HepG2 (cell line): Measurements from ENCODE around the gene TALDO1. TPM values are rescaled to one million over a fixed set of nuclear protein-coding genes. Genes with fewer than 3 reads are reported as not detected.

Source experiments
- GFI1 ChIP-seq: sonication (generic); formaldehyde crosslinking; IDR thresholded peaks from 2 replicates; pipeline ENCODE4 v1.5.0; 2020; ENCODE audit warnings: missing genetic modification reagents, mild to moderate bottlenecking, borderline replicate concordance
- HHEX ChIP-seq: IDR thresholded peaks from 2 replicates; pipeline ENCODE4 v1.6.1; 2016; ENCODE audit warnings: control low read depth
- HMG20B ChIP-seq: conservative IDR thresholded peaks from 2 replicates; pipeline ENCODE4 v1.6.1; 2016; ENCODE audit warnings: missing genetic modification reagents, missing compliant biosample characterization
- KDM6A ChIP-seq: IDR thresholded peaks from 2 replicates; pipeline ENCODE4 v1.6.1; 2016; ENCODE audit warnings: low read depth
- NCOA1 ChIP-seq: sonication (generic); formaldehyde crosslinking; IDR thresholded peaks from 2 replicates; pipeline ENCODE4 v1.9.0; 2021; ENCODE audit warnings: missing genetic modification reagents
- SSRP1 ChIP-seq: IDR thresholded peaks from 2 replicates; pipeline ENCODE4 v1.6.1; 2016; ENCODE audit warnings: control low read depth
- STAG1 ChIP-seq: sonication (generic); formaldehyde crosslinking; IDR thresholded peaks from 2 replicates; pipeline ENCODE4 v1.4.0; 2020; ENCODE audit warnings: missing genetic modification reagents
- SUZ12 ChIP-seq: fragments of 150-350 bp; IDR thresholded peaks from 2 replicates; pipeline ENCODE4 v1.6.1; 2014; ENCODE audit warnings: low read depth, low read length
- TBP ChIP-seq: sonication (generic); formaldehyde crosslinking; IDR thresholded peaks from 2 replicates; pipeline ENCODE4 v1.5.0; 2020; ENCODE audit warnings: missing genetic modification reagents
- ZBTB7A ChIP-seq: sonication (generic); formaldehyde crosslinking; IDR thresholded peaks from 2 replicates; pipeline ENCODE4 v1.8.0; 2022; ENCODE audit warnings: mild to moderate bottlenecking, missing genetic modification reagents
- ZNF143 ChIP-seq: sonication (generic); formaldehyde crosslinking; IDR thresholded peaks from 2 replicates; pipeline ENCODE4 v1.4.0; 2020; ENCODE audit warnings: missing genetic modification reagents
- ZNF235 ChIP-seq: sonication (generic); formaldehyde crosslinking; IDR thresholded peaks from 2 replicates; pipeline ENCODE4 v1.8.1; 2023; ENCODE audit warnings: mild to moderate bottlenecking, missing genetic modification reagents, borderline replicate concordance
- ZNF329 ChIP-seq: sonication (generic); formaldehyde crosslinking; IDR thresholded peaks from 2 replicates; pipeline ENCODE4 v1.9.0; 2021; ENCODE audit warnings: low read depth, mild to moderate bottlenecking, missing genetic modification reagents
- ZNF451 ChIP-seq: sonication (generic); formaldehyde crosslinking; IDR thresholded peaks from 2 replicates; pipeline ENCODE4 v1.5.0; 2020; ENCODE audit warnings: mild to moderate bottlenecking, missing genetic modification reagents
- ZNF496 ChIP-seq: sonication (generic); formaldehyde crosslinking; IDR thresholded peaks from 2 replicates; pipeline ENCODE4 v1.8.1; 2023; ENCODE audit warnings: mild to moderate bottlenecking, moderate library complexity, missing genetic modification reagents; ENCODE audit not compliant: insufficient replicate concordance
- ZNF550 ChIP-seq: sonication (generic); formaldehyde crosslinking; IDR thresholded peaks from 2 replicates; pipeline ENCODE4 v1.4.0; 2020; ENCODE audit warnings: mild to moderate bottlenecking, missing genetic modification reagents, borderline replicate concordance
- ZNF564 ChIP-seq: sonication (generic); formaldehyde crosslinking; IDR thresholded peaks from 2 replicates; pipeline ENCODE4 v1.8.1; 2023; ENCODE audit warnings: mild to moderate bottlenecking, missing genetic modification reagents
- polyA plus RNA-seq, 8 experiments: library from polyadenylated mRNA; depleted of rRNA in 3 of 8; stranded (reverse) in 7 of 8; unstranded in 1 of 8; fragments of >200 nt; fragmentation: Illumina TruSeq in 4 of 8; extraction: Trizol in 4 of 8; gene quantifications; 2 replicates each; pipeline versions ENCODE4 v1.2.1 to v1.2.3, GENCODE V29; 2011 to 2016; ENCODE audit warnings: low read depth in 4 of 8, missing spikeins in 1 of 8, mixed read lengths in 1 of 8; ENCODE audit not compliant: insufficient read depth in 1 of 8
- total RNA-seq, 5 experiments: library from RNA; depleted of rRNA; stranded (reverse); fragments of >200 nt; fragmentation: Illumina TruSeq; extraction: Trizol; gene quantifications; 2 replicates each; pipeline ENCODE4 v1.2.3, GENCODE V29; 2016; ENCODE audit warnings: low read depth in 1 of 5
- TF ChIP-seq, protein P1 (sequence below): sonication (generic); formaldehyde crosslinking; IDR thresholded peaks from 2 replicates; pipeline ENCODE4 v1.4.0; 2020; ENCODE audit warnings: missing genetic modification reagents, mild to moderate bottlenecking, borderline replicate concordance
- TF ChIP-seq, protein P2 (sequence below): sonication (generic); formaldehyde crosslinking; conservative IDR thresholded peaks from 2 replicates; pipeline ENCODE4 v1.4.0; 2020; ENCODE audit warnings: missing genetic modification reagents
- TF ChIP-seq, protein P3 (sequence below): sonication (generic); formaldehyde crosslinking; IDR thresholded peaks from 2 replicates; pipeline ENCODE4 v1.4.0; 2020; ENCODE audit warnings: missing genetic modification reagents, borderline replicate concordance

The TALDO1 gene
- total and polyA plus RNA-seq, 2 of the 13 experiments (the other 11 are each of a cell fraction or from before 2014, with no cell fraction given) = 107 to 240 TPM

DNA sequence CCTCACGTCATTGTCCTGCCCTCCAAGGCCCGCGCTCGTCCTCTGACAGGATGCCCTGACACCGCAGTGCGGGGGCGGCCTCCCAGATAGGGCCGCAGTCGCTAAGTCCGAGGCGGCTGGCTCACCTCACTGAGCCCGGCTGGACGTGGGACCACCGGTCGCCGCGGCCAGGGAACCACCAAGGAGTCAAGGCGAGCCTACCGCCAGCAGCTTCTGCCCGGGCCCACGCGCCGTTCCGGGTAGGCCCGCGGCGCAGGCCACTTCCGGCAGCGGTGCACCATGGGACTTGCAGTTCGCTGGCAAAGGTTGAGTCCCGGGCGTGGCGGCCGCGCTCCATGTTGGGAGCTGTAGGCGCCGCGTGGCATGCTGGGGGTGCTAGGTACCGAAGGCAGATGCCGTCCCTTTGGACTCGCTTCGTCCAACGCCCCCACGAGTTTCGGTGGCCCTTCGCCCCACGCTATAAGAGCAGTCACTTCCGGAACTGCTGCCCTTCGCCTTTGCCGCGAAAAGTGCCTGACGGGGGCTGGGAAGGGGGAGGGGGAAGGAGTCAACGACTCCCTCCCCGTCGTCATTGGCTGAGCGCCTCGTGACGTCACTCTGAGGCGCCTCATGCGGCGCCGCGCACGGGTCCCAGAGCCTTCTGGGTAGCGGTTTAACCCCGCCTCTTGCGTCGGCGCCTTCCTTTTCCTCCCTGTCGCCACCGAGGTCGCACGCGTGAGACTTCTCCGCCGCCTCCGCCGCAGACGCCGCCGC lies 62.2 kb downstream of the TALDO1 start, which contains the start of gene RPLP2 (continued):
- TF ChIP-seq ZNF451 (CRISPR knock-in tag) = no peak
- no peak for TF ChIP-seq NCOA1 (CRISPR knock-in tag)
- TF ChIP-seq STAG1 (CRISPR knock-in tag) = no peak
- no peak for TF ChIP-seq TBP
- TF ChIP-seq ZNF550 (CRISPR knock-in tag) = peak; percentile 98; the same call in 1 of the 2 replicates
- peak; percentile 60 for TF ChIP-seq SUZ12
- no peak for TF ChIP-seq SSRP1 (CRISPR knock-in tag)
- TF ChIP-seq HMG20B (CRISPR knock-in tag) = no peak; the same call in 1 of the 2 replicates
- TF ChIP-seq ZNF329 (CRISPR knock-in tag) = peak; percentile 75; the same call in 1 of the 2 replicates
- TF ChIP-seq KDM6A (CRISPR knock-in tag) = 0 out of 2 replicates have a peak, but pooled peaks have one; percentile 51
- TF ChIP-seq, protein P1, sequence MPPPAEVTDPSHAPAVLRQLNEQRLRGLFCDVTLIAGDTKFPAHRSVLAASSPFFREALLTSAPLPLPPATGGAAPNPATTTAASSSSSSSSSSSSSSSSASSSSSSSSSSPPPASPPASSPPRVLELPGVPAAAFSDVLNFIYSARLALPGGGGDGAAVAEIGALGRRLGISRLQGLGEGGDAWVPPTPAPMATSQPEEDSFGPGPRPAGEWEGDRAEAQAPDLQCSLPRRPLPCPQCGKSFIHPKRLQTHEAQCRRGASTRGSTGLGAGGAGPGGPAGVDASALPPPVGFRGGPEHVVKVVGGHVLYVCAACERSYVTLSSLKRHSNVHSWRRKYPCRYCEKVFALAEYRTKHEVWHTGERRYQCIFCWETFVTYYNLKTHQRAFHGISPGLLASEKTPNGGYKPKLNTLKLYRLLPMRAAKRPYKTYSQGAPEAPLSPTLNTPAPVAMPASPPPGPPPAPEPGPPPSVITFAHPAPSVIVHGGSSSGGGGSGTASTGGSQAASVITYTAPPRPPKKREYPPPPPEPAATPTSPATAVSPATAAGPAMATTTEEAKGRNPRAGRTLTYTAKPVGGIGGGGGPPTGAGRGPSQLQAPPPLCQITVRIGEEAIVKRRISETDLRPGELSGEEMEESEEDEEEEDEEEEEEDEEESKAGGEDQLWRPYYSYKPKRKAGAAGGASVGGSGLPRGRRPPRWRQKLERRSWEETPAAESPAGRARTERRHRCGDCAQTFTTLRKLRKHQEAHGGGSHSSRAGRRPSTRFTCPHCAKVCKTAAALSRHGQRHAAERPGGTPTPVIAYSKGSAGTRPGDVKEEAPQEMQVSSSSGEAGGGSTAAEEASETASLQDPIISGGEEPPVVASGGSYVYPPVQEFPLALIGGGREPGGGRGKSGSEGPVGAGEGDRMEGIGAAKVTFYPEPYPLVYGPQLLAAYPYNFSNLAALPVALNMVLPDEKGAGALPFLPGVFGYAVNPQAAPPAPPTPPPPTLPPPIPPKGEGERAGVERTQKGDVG (CRISPR knock-in tag) = peak; percentile 65; the same call in 1 of the 2 replicates
- TF ChIP-seq HHEX = no peak
- no peak for TF ChIP-seq ZNF496 (CRISPR knock-in tag)
- peak; percentile 48; the same call in 1 of the 2 replicates for TF ChIP-seq ZBTB7A (CRISPR knock-in tag)
- TF ChIP-seq, protein P2, sequence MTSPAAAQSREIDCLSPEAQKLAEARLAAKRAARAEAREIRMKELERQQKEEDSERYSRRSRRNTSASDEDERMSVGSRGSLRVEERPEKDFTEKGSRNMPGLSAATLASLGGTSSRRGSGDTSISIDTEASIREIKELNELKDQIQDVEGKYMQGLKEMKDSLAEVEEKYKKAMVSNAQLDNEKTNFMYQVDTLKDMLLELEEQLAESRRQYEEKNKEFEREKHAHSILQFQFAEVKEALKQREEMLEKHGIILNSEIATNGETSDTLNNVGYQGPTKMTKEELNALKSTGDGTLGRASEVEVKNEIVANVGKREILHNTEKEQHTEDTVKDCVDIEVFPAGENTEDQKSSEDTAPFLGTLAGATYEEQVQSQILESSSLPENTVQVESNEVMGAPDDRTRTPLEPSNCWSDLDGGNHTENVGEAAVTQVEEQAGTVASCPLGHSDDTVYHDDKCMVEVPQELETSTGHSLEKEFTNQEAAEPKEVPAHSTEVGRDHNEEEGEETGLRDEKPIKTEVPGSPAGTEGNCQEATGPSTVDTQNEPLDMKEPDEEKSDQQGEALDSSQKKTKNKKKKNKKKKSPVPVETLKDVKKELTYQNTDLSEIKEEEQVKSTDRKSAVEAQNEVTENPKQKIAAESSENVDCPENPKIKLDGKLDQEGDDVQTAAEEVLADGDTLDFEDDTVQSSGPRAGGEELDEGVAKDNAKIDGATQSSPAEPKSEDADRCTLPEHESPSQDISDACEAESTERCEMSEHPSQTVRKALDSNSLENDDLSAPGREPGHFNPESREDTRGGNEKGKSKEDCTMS (CRISPR knock-in tag) = no peak
- TF ChIP-seq ZNF235 = no peak
- no peak; the same call in 1 of the 2 replicates for TF ChIP-seq GFI1 (CRISPR knock-in tag)
- peak; percentile 35 for TF ChIP-seq ZNF564 (CRISPR knock-in tag)
- TF ChIP-seq, protein P3, sequence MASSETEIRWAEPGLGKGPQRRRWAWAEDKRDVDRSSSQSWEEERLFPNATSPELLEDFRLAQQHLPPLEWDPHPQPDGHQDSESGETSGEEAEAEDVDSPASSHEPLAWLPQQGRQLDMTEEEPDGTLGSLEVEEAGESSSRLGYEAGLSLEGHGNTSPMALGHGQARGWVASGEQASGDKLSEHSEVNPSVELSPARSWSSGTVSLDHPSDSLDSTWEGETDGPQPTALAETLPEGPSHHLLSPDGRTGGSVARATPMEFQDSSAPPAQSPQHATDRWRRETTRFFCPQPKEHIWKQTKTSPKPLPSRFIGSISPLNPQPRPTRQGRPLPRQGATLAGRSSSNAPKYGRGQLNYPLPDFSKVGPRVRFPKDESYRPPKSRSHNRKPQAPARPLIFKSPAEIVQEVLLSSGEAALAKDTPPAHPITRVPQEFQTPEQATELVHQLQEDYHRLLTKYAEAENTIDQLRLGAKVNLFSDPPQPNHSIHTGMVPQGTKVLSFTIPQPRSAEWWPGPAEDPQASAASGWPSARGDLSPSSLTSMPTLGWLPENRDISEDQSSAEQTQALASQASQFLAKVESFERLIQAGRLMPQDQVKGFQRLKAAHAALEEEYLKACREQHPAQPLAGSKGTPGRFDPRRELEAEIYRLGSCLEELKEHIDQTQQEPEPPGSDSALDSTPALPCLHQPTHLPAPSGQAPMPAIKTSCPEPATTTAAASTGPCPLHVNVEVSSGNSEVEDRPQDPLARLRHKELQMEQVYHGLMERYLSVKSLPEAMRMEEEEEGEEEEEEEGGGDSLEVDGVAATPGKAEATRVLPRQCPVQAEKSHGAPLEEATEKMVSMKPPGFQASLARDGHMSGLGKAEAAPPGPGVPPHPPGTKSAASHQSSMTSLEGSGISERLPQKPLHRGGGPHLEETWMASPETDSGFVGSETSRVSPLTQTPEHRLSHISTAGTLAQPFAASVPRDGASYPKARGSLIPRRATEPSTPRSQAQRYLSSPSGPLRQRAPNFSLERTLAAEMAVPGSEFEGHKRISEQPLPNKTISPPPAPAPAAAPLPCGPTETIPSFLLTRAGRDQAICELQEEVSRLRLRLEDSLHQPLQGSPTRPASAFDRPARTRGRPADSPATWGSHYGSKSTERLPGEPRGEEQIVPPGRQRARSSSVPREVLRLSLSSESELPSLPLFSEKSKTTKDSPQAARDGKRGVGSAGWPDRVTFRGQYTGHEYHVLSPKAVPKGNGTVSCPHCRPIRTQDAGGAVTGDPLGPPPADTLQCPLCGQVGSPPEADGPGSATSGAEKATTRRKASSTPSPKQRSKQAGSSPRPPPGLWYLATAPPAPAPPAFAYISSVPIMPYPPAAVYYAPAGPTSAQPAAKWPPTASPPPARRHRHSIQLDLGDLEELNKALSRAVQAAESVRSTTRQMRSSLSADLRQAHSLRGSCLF (CRISPR knock-in tag) = no peak
- peak; percentile 93 for TF ChIP-seq ZNF143 (CRISPR knock-in tag)
